Breast epithelium (tissue), 4 donors: ENCODE data around the gene PTPRS. TPM values are rescaled to one million over a fixed set of nuclear protein-coding genes. Genes with fewer than 3 reads are reported as not detected.

Experiments used
- DNase-seq, 2 donors: peaks; one replicate each; pipeline ENCODE4 v3.0.0-alpha.2; 2019; ENCODE audit warnings: low spot score in 2 of 2
- H3K27ac ChIP-seq, 2 donors: fragments of 200-600 bp; sonication (generic) in 1 of 2; one replicate each; pipeline ENCODE4 v1.5.1; 2016 to 2019; ENCODE audit warnings: mild to moderate bottlenecking in 1 of 2
- H3K27me3 ChIP-seq, 2 donors: fragments of 200-600 bp; sonication (generic) in 1 of 2; one replicate each; pipeline versions ENCODE4 v1.5.1 to v1.6.0; 2017 to 2019; ENCODE audit warnings: control low read depth in 1 of 2, mild to moderate bottlenecking in 1 of 2
- H3K36me3 ChIP-seq: fragments of 200-600 bp; one replicate; pipeline ENCODE4 v1.5.1; 2019
- H3K4me1 ChIP-seq, 2 donors: fragments of 200-600 bp; sonication (generic); one replicate each; pipeline ENCODE4 v1.5.1; 2016 to 2019; ENCODE audit warnings: control low read depth in 1 of 2
- H3K4me3 ChIP-seq, 3 donors: fragments of 200-600 bp; sonication (generic); 1 replicate in 2 of 3; 2 replicates in 1 of 3; pipeline ENCODE4 v1.5.1; 2016 to 2019; ENCODE audit warnings: mild to moderate bottlenecking in 3 of 3, moderate library complexity in 2 of 3
- H3K9me3 ChIP-seq, 2 donors: fragments of 200-600 bp; sonication (generic) in 1 of 2; one replicate each; pipeline ENCODE4 v1.5.1; 2016 to 2019; ENCODE audit warnings: control low read depth in 1 of 2
- POLR2A ChIP-seq: fragments of 450-650 bp; IDR thresholded peaks from one replicate; pipeline ENCODE4 v1.6.1; 2016; ENCODE audit warnings: antibody characterized with exemption, mild to moderate bottlenecking, moderate library complexity
- POLR2AphosphoS5 ChIP-seq, 3 donors: sonication (generic); formaldehyde crosslinking; IDR thresholded peaks; one replicate each; pipeline ENCODE4 v1.6.1; 2017; ENCODE audit warnings: antibody characterized with exemption in 3 of 3
- intact Hi-C: fragments of 100-400 bp; cut with DNase I; formaldehyde crosslinking; loops from one replicate; pipeline ENCODE4 v1.15.1; 2023; ENCODE audit warnings: low total_unique reads
- total RNA-seq, 3 donors: library from RNA; depleted of rRNA; stranded (reverse); fragments of >200 nt; gene quantifications; one replicate each; pipeline ENCODE4 v1.1.0, GENCODE V29; 2016
- TF ChIP-seq, protein P1 (sequence below), 3 donors: fragments of 450-650 bp; IDR thresholded peaks; one replicate each; pipeline ENCODE4 v1.5.1; 2016 to 2017; ENCODE audit warnings: antibody characterized with exemption in 3 of 3, mild to moderate bottlenecking in 3 of 3, moderate library complexity in 3 of 3

PTPRS gene
- total RNA-seq, 3 donors from 2014 or later = 111 to 603 (median 114) TPM

DNA sequence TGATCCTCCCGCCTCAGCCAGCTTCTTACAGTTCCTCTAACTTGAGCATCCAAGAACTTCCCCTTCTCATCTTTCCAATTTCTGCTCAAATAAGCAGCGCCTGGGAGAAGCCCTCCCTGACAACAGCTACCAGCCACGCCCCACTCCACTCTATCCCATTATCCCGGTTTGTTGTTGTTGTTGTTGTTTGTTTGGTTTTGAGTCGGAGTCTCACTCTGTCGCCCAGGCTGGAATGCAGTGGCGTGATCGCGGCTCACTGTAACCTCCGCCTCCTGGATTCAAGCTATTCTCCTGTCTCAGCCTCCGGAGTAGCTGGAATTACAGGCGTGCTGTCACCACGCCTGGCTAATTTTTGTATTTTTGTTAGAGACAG is 822 bp upstream of the PTPRS start:
- DNase-seq = no peak
- TF ChIP-seq POLR2AphosphoS5 (IDR thresholded peaks at IDR 0.05) (no peak), POLR2A (no peak)
- TF ChIP-seq, protein P1, sequence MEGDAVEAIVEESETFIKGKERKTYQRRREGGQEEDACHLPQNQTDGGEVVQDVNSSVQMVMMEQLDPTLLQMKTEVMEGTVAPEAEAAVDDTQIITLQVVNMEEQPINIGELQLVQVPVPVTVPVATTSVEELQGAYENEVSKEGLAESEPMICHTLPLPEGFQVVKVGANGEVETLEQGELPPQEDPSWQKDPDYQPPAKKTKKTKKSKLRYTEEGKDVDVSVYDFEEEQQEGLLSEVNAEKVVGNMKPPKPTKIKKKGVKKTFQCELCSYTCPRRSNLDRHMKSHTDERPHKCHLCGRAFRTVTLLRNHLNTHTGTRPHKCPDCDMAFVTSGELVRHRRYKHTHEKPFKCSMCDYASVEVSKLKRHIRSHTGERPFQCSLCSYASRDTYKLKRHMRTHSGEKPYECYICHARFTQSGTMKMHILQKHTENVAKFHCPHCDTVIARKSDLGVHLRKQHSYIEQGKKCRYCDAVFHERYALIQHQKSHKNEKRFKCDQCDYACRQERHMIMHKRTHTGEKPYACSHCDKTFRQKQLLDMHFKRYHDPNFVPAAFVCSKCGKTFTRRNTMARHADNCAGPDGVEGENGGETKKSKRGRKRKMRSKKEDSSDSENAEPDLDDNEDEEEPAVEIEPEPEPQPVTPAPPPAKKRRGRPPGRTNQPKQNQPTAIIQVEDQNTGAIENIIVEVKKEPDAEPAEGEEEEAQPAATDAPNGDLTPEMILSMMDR (IDR thresholded peaks at IDR 0.05) = no peak
- no peaks in the 10 kb centered on the region for H3K9me3 ChIP-seq
- H3K27ac ChIP-seq = no peak overlapping the region
- intact Hi-C loops = no loop called here
- H3K4me3 ChIP-seq = no peak overlapping the region
- no peaks in the 10 kb centered on the region for H3K36me3 ChIP-seq
- peaks cover 3 to 29% of the 10 kb centered on the region in 2 donors for H3K27me3 ChIP-seq
- peaks cover 0 to 6% of the 10 kb centered on the region in 2 donors for H3K4me1 ChIP-seq

DNA sequence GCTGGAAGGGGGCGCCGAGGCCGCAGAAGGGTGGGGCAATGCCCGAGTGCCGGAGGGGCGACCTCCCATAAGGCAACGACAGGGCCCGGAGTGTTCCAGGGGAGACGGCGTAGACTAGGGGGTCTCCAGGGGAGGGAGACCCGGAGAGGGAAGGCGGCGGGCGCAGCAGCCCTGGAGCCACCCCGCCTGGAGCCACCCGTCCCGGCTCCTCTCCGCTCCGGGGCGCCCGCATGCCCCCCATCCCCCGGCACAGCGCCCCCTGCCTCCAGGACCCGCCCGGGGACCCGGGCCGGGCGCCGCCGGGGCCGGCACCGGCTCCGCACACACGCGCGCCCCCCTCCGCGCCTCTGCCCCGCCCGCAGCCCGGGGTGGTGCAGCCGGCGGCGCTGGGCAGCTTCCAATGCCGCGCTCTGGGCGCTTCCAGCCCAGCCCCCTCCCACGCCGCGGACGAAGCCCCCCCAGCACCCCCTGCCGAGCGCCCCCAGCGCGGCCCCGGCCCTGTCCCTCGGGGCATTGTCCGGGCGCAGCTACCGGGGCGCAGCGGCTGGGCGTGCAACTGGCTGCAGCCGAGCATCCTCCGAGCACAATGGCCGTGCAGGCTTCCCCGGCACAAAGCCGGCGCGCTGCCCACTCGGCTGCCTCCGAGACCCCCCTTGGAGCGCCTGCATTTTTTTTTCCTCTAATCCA is 519 bp downstream of the PTPRS start:
- H3K36me3 ChIP-seq = no peaks in the 10 kb centered on the region
- H3K4me3 ChIP-seq = peak overlapping the region; percentile 48 to 76 (median 64)
- peaks cover 3 to 29% of the 10 kb centered on the region in 2 donors for H3K27me3 ChIP-seq
- DNase-seq = no peak
- peaks cover 0 to 6% of the 10 kb centered on the region in 2 donors for H3K4me1 ChIP-seq
- intact Hi-C loops = no loop called here
- no peak overlapping the region for H3K27ac ChIP-seq
- TF ChIP-seq, protein P1 (IDR thresholded peaks at IDR 0.05) = no peak
- TF ChIP-seq POLR2A = no peak
- no peak for TF ChIP-seq POLR2AphosphoS5 (IDR thresholded peaks at IDR 0.05)
- H3K9me3 ChIP-seq = no peaks in the 10 kb centered on the region

DNA sequence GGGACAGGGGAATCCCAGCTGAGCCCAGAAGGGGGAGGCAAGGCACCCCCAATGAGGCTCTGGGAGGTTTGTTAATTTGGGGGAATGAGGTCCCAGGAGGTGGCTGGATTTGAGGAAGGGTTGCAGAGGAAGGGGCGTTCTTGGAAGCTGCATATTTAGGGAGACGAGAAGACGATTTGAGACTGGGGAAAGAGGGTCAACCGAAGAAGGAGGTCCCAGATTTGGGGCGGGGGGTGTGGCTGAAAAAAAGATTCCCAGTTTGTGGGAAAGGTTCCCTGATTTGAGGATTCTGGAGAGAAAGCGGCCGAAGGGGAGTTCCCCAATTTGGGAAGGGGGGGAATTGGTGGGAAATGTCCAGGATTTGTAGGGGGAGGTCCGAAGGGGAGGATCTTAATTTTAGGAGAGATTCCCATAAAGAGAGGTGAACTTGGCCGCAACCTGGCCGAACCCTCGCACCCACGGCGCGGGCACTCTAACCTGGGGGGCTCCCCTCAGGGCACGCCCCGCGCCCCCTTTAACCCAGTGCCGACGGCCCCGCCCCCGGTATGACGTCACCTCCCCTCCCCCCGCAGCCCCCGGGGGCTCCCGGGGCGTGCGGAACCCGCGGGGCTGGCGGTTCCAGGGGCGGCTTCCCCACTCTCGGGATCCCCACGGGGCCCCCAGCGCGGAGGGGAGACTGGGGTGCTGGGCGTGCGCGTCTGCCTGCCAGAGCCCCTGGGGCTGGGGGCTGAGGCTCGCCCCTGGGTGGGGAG is 1.2 kb downstream of the PTPRS start:
- TF ChIP-seq POLR2A = no peak
- no peak for TF ChIP-seq POLR2AphosphoS5 (IDR thresholded peaks at IDR 0.05)
- TF ChIP-seq, protein P1 (IDR thresholded peaks at IDR 0.05) = no peak
- Histone ChIP-seq H3K27me3 (peaks cover 3 to 32% of the 10 kb centered on the region in 2 donors), H3K4me3 (peak overlapping the region; percentile 48 to 76 (median 64)), H3K36me3 (no peaks in the 10 kb centered on the region), H3K27ac (no peak overlapping the region), H3K4me1 (peaks cover 0 to 6% of the 10 kb centered on the region in 2 donors), H3K9me3 (no peaks in the 10 kb centered on the region)
- DNase-seq = no peak
- intact Hi-C loops = no loop called here

DNA sequence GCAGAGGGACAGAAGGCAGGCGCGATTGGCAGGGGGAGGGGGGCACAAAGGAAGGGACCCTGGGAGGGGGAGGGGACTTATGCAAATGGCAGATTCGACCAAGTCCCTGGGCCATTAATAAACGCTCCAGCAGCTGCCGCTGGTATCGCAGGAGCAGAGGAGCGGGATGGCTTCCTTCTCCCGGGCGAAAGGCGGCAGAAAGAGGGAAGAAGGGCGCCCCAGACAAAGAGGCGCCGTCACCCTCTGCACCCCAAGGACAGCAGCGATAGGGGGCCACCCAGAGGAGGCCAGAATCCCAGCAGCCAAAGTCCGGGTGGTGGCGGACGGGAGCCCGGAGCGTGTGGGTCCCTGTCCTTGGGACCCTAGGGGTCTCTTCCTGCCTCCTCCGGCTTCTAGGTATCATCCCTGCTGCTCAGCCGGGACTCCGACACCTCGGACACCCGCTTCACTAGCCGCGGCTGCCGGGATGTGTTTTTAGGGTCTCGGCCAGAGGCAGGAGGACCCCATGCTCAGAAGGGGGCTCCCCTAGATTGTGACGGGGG is 1.9 kb downstream of the PTPRS start:
- H3K9me3 ChIP-seq = no peaks in the 10 kb centered on the region
- TF ChIP-seq POLR2A = no peak
- no peak for TF ChIP-seq POLR2AphosphoS5 (IDR thresholded peaks at IDR 0.05)
- TF ChIP-seq, protein P1 (IDR thresholded peaks at IDR 0.05) = no peak
- peak overlapping the region in 2 of 3 donors; percentile 64 to 76 for H3K4me3 ChIP-seq
- H3K36me3 ChIP-seq = no peaks in the 10 kb centered on the region
- H3K27ac ChIP-seq = no peak overlapping the region
- no peak for DNase-seq
- intact Hi-C loops = no loop called here
- peaks cover 3 to 32% of the 10 kb centered on the region in 2 donors for H3K27me3 ChIP-seq
- peaks cover 0 to 6% of the 10 kb centered on the region in 2 donors for H3K4me1 ChIP-seq
